WTC11 (cell line): ENCODE data around the gene PPP1R10.

ENCODE experiments used
- ATF6 ChIP-seq: sonication (generic); formaldehyde crosslinking; IDR thresholded peaks from 2 replicates; pipeline ENCODE4 v1.8.1; 2023; ENCODE audit warnings: mild to moderate bottlenecking, missing genetic modification reagents
- CTCF ChIP-seq: fragments of 200-600 bp; IDR thresholded peaks from 2 replicates; pipeline ENCODE4 v1.8.0; 2022; ENCODE audit warnings: antibody characterized with exemption
- HMGXB4 ChIP-seq: sonication (generic); formaldehyde crosslinking; IDR thresholded peaks from 2 replicates; pipeline ENCODE4 v1.8.1; 2023; ENCODE audit warnings: mild to moderate bottlenecking, moderate library complexity, missing genetic modification reagents
- MAX ChIP-seq: sonication (generic); formaldehyde crosslinking; IDR thresholded peaks from 2 replicates; pipeline ENCODE4 v1.8.0; 2022; ENCODE audit warnings: mild to moderate bottlenecking, missing genetic modification reagents
- NR3C1 ChIP-seq: sonication (generic); formaldehyde crosslinking; conservative IDR thresholded peaks from 2 replicates; pipeline ENCODE4 v1.8.1; 2023; ENCODE audit warnings: low read depth, mild to moderate bottlenecking, missing genetic modification reagents
- RELA ChIP-seq: sonication (generic); formaldehyde crosslinking; IDR thresholded peaks from 2 replicates; pipeline ENCODE4 v1.8.1; 2022; ENCODE audit warnings: missing genetic modification reagents, mild to moderate bottlenecking, borderline replicate concordance
- SP1 ChIP-seq: sonication (generic); formaldehyde crosslinking; conservative IDR thresholded peaks from 2 replicates; pipeline ENCODE4 v1.8.1; 2022; ENCODE audit warnings: missing genetic modification reagents
- ZMAT4 ChIP-seq: fragments of 250-450 bp; sonication (Bioruptor Pico); IDR thresholded peaks from 2 replicates; pipeline ENCODE4 v1.9.0; 2021; ENCODE audit warnings: mild to moderate bottlenecking

- TF ChIP-seq CTCF (no peak), NR3C1 (CRISPR knock-in tag) (no peak), RELA (CRISPR knock-in tag) (no peak), ATF6 (CRISPR knock-in tag) (no peak), ZMAT4 (CRISPR knock-in tag) (no peak), SP1 (CRISPR knock-in tag) (peak; percentile 91), HMGXB4 (peak; percentile 19; the same call in 1 of the 2 replicates), MAX (CRISPR knock-in tag) (peak; percentile 68)
These were observed 60.8 kb downstream of the PPP1R10 start, which contains the start of gene GNL1 for GRCh38 chr6:30556066-30556905.
